Measurements from ENCODE around the gene TRAF3. TPM values are rescaled to one million over a fixed set of nuclear protein-coding genes. Genes with fewer than 3 reads are reported as not detected.

Gene TRAF3
- total RNA-seq, 4 donors from 2014 or later = 12.6 to 44.9 (median 28.1) TPM

- ATAC-seq (ENCODE audit: low FRiP score) (no peak), DNase-seq (ENCODE audit: low spot score) (no peak)
- TF ChIP-seq CTCF (IDR thresholded peaks at IDR 0.05) = no peak
Observed at GRCh38 chr14:102910442-102910841, 133.2 kb downstream of the TRAF3 start.

GRCh38 chr14:102911541-102911951 is 134.3 kb downstream of the TRAF3 start:
- TF ChIP-seq CTCF (IDR thresholded peaks at IDR 0.05) = no peak
- ATAC-seq (ENCODE audit: low FRiP score) (no peak), DNase-seq (ENCODE audit: low spot score) (no peak)

GRCh38 chr14:102911991-102912761 is 134.9 kb downstream of the TRAF3 start:
- ATAC-seq (ENCODE audit: low FRiP score) = no peak
- DNase-seq (ENCODE audit: low spot score) = no peak
- no peak for TF ChIP-seq CTCF (IDR thresholded peaks at IDR 0.05)

GRCh38 chr14:102913341-102914211 is 136.3 kb downstream of the TRAF3 start:
- ATAC-seq (ENCODE audit: low FRiP score) (no peak), DNase-seq (ENCODE audit: low spot score) (no peak)
- no peak for TF ChIP-seq CTCF (IDR thresholded peaks at IDR 0.05)

DNA sequence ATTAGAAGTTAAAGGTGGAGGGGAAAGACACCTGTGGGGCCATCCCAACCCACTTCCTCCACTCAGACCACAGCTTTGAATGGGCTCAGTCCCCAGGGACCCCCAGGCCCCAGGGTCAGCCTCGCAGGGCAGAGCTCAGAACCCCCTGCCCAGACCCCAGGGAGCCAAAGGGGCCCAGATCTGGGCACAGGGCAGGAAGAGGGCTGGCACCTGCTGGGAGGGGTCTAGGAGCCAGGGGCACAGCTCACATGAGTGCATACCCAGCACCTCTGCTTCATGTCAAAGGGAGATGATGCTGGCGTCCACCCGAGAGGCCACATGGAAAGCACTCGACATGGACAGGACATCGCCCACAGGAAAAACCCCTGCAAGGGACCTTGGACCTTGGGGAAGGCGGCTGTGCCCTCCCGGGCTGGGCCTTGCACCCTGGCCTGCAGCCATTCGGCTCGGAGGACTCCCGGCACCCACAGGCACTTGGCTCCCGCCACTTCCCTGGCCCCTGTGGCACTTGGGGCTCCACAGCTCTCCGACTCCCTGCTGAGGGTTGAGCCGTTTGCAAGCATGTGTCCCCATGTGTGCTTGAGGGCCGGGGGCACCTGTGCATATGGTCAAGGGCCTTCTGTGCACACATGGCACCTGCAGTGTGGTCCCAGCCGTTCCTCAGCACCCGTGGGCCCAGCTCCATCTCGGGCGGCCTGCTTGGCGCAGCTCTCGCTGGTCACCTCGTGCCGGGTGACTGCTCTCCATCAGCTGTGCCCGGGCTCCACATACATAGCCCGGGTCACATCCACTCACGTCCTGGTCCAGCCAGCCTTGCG is 137.4 kb downstream of the TRAF3 start:
- no peak for DNase-seq (ENCODE audit: low spot score)
- ATAC-seq (ENCODE audit: low FRiP score) = no peak
- TF ChIP-seq CTCF (IDR thresholded peaks at IDR 0.05) = no peak

- ATAC-seq (ENCODE audit: low FRiP score) (no peak), DNase-seq (ENCODE audit: low spot score) (no peak)
- TF ChIP-seq CTCF (IDR thresholded peaks at IDR 0.05) = no peak
Observed at GRCh38 chr14:102915292-102916110, 138.3 kb downstream of the TRAF3 start.
